Measurements from ENCODE around the gene ADCY2.

- TF ChIP-seq POLR2A (IDR thresholded peaks at IDR 0.05; ENCODE audit: low read depth, low read length) (no peak), POLR2AphosphoS5 (IDR thresholded peaks at IDR 0.05; ENCODE audit: low read depth, low read length) (no peak)
These were observed 386.0 kb downstream of the ADCY2 start for GRCh38 chr5:7781899-7782298.

Measured in GM12892 (cell line).